HEK293 (cell line): Measurements from ENCODE around the gene TRAPPC2L.

Source experiments
- KLF10 ChIP-seq: fragments of 450-650 bp; IDR thresholded peaks from 2 replicates; pipeline ENCODE4 v1.5.1; 2018; ENCODE audit warnings: missing biosample characterization, mild to moderate bottlenecking, missing genetic modification characterization
- WT1 ChIP-seq: fragments of 450-650 bp; formaldehyde crosslinking; IDR thresholded peaks from 2 replicates; pipeline ENCODE4 v1.5.1; 2016; ENCODE audit warnings: missing biosample characterization, missing genetic modification characterization
- ZFP3 ChIP-seq: fragments of 450-650 bp; formaldehyde crosslinking; IDR thresholded peaks from 2 replicates; pipeline ENCODE4 v1.5.1; 2016; ENCODE audit warnings: low read depth, missing biosample characterization, missing genetic modification characterization
- ZNF23 ChIP-seq: fragments of 450-650 bp; formaldehyde crosslinking; IDR thresholded peaks from 2 replicates; pipeline ENCODE4 v1.5.1; 2016; ENCODE audit warnings: missing biosample characterization, missing genetic modification characterization, borderline replicate concordance
- ZNF560 ChIP-seq: fragments of 450-650 bp; formaldehyde crosslinking; IDR thresholded peaks from 2 replicates; pipeline ENCODE4 v1.5.1; 2017; ENCODE audit warnings: missing biosample characterization, missing genetic modification characterization, borderline replicate concordance
- TF ChIP-seq, protein P1 (sequence below): fragments of 450-650 bp; formaldehyde crosslinking; IDR thresholded peaks from 2 replicates; pipeline ENCODE4 v1.5.1; 2016; ENCODE audit warnings: missing biosample characterization, missing genetic modification characterization
- TF ChIP-seq, protein P2 (sequence below): fragments of 450-650 bp; IDR thresholded peaks from 2 replicates; pipeline ENCODE4 v1.5.1; 2018; ENCODE audit warnings: missing biosample characterization, mild to moderate bottlenecking, missing genetic modification characterization
- TF ChIP-seq, protein P3 (sequence below): fragments of 450-650 bp; formaldehyde crosslinking; IDR thresholded peaks from 2 replicates; pipeline ENCODE4 v1.5.1; 2017; ENCODE audit warnings: missing biosample characterization, missing genetic modification characterization
- TF ChIP-seq, protein P4 (sequence below): fragments of 450-650 bp; formaldehyde crosslinking; IDR thresholded peaks from 2 replicates; pipeline ENCODE4 v1.5.1; 2016; ENCODE audit warnings: missing biosample characterization, missing genetic modification characterization
- TF ChIP-seq, protein P5 (sequence below): fragments of 450-650 bp; formaldehyde crosslinking; IDR thresholded peaks from 2 replicates; pipeline ENCODE4 v1.5.1; 2016; ENCODE audit warnings: missing biosample characterization, missing genetic modification characterization
- TF ChIP-seq, protein P6 (sequence below): fragments of 450-650 bp; formaldehyde crosslinking; IDR thresholded peaks from 2 replicates; pipeline ENCODE4 v1.5.1; 2016; ENCODE audit warnings: missing biosample characterization, missing genetic modification characterization
- TF ChIP-seq, protein P7 (sequence below): fragments of 450-650 bp; formaldehyde crosslinking; IDR thresholded peaks from 2 replicates; pipeline ENCODE4 v1.5.1; 2016; ENCODE audit warnings: missing biosample characterization, missing genetic modification characterization

DNA sequence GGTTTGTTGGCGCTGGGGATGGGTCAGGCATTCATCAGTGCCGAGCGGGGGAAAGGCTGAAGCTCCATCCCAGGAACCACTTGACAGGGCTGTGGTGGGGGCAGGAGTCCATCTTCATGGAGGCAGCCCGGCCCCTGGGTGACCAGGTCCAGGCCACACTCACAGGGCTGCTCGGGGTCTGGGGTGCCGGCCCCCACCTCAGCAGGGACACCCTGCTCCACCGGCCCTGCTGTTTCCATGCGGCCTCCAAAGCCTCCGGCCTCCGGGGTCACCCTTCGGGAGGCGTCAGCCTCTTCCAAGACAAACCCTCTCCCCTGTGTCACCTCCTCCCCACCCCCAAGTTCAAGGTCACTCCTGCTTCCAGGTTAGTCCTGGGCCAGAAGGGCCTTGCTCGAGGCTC lies 22.3 kb upstream of the TRAPPC2L start:
- TF ChIP-seq, protein P1, sequence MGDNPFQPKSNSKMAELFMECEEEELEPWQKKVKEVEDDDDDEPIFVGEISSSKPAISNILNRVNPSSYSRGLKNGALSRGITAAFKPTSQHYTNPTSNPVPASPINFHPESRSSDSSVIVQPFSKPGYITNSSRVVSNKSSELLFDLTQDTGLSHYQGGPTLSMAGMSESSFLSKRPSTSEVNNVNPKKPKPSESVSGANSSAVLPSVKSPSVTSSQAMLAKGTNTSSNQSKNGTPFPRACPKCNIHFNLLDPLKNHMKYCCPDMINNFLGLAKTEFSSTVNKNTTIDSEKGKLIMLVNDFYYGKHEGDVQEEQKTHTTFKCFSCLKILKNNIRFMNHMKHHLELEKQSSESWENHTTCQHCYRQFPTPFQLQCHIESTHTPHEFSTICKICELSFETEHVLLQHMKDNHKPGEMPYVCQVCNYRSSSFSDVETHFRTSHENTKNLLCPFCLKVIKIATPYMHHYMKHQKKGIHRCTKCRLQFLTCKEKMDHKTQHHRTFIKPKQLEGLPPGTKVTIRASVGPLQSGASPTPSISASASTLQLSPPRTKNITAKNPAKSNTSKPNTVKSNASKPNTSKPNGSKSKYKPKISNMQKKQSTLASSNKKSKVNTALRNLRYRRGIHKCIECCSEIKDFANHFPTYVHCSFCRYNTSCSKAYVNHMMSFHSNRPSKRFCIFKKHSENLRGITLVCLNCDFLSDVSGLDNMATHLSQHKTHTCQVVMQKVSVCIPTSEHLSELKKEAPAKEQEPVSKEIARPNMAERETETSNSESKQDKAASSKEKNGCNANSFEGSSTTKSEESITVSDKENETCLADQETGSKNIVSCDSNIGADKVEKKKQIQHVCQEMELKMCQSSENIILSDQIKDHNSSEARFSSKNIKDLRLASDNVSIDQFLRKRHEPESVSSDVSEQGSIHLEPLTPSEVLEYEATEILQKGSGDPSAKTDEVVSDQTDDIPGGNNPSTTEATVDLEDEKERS = no peak
- TF ChIP-seq ZNF560 (tag by site-specific recombination) = no peak
- no peak for TF ChIP-seq ZNF23 (tag by site-specific recombination)
- no peak for TF ChIP-seq KLF10 (tag by site-specific recombination)
- TF ChIP-seq, protein P2, sequence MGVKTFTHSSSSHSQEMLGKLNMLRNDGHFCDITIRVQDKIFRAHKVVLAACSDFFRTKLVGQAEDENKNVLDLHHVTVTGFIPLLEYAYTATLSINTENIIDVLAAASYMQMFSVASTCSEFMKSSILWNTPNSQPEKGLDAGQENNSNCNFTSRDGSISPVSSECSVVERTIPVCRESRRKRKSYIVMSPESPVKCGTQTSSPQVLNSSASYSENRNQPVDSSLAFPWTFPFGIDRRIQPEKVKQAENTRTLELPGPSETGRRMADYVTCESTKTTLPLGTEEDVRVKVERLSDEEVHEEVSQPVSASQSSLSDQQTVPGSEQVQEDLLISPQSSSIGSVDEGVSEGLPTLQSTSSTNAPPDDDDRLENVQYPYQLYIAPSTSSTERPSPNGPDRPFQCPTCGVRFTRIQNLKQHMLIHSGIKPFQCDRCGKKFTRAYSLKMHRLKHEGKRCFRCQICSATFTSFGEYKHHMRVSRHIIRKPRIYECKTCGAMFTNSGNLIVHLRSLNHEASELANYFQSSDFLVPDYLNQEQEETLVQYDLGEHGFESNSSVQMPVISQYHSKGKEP (tag by site-specific recombination) = no peak
- TF ChIP-seq, protein P3, sequence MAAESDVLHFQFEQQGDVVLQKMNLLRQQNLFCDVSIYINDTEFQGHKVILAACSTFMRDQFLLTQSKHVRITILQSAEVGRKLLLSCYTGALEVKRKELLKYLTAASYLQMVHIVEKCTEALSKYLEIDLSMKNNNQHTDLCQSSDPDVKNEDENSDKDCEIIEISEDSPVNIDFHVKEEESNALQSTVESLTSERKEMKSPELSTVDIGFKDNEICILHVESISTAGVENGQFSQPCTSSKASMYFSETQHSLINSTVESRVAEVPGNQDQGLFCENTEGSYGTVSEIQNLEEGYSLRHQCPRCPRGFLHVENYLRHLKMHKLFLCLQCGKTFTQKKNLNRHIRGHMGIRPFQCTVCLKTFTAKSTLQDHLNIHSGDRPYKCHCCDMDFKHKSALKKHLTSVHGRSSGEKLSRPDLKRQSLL = no peak
- TF ChIP-seq, protein P4, sequence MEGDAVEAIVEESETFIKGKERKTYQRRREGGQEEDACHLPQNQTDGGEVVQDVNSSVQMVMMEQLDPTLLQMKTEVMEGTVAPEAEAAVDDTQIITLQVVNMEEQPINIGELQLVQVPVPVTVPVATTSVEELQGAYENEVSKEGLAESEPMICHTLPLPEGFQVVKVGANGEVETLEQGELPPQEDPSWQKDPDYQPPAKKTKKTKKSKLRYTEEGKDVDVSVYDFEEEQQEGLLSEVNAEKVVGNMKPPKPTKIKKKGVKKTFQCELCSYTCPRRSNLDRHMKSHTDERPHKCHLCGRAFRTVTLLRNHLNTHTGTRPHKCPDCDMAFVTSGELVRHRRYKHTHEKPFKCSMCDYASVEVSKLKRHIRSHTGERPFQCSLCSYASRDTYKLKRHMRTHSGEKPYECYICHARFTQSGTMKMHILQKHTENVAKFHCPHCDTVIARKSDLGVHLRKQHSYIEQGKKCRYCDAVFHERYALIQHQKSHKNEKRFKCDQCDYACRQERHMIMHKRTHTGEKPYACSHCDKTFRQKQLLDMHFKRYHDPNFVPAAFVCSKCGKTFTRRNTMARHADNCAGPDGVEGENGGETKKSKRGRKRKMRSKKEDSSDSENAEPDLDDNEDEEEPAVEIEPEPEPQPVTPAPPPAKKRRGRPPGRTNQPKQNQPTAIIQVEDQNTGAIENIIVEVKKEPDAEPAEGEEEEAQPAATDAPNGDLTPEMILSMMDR = no peak
- TF ChIP-seq, protein P5, sequence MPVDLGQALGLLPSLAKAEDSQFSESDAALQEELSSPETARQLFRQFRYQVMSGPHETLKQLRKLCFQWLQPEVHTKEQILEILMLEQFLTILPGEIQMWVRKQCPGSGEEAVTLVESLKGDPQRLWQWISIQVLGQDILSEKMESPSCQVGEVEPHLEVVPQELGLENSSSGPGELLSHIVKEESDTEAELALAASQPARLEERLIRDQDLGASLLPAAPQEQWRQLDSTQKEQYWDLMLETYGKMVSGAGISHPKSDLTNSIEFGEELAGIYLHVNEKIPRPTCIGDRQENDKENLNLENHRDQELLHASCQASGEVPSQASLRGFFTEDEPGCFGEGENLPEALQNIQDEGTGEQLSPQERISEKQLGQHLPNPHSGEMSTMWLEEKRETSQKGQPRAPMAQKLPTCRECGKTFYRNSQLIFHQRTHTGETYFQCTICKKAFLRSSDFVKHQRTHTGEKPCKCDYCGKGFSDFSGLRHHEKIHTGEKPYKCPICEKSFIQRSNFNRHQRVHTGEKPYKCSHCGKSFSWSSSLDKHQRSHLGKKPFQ (tag by site-specific recombination) = no peak
- no peak for TF ChIP-seq WT1 (tag by site-specific recombination)
- no peak for TF ChIP-seq ZFP3 (tag by site-specific recombination)
- TF ChIP-seq, protein P6, sequence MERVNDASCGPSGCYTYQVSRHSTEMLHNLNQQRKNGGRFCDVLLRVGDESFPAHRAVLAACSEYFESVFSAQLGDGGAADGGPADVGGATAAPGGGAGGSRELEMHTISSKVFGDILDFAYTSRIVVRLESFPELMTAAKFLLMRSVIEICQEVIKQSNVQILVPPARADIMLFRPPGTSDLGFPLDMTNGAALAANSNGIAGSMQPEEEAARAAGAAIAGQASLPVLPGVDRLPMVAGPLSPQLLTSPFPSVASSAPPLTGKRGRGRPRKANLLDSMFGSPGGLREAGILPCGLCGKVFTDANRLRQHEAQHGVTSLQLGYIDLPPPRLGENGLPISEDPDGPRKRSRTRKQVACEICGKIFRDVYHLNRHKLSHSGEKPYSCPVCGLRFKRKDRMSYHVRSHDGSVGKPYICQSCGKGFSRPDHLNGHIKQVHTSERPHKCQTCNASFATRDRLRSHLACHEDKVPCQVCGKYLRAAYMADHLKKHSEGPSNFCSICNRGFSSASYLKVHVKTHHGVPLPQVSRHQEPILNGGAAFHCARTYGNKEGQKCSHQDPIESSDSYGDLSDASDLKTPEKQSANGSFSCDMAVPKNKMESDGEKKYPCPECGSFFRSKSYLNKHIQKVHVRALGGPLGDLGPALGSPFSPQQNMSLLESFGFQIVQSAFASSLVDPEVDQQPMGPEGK (tag by site-specific recombination) = no peak
- TF ChIP-seq, protein P7, sequence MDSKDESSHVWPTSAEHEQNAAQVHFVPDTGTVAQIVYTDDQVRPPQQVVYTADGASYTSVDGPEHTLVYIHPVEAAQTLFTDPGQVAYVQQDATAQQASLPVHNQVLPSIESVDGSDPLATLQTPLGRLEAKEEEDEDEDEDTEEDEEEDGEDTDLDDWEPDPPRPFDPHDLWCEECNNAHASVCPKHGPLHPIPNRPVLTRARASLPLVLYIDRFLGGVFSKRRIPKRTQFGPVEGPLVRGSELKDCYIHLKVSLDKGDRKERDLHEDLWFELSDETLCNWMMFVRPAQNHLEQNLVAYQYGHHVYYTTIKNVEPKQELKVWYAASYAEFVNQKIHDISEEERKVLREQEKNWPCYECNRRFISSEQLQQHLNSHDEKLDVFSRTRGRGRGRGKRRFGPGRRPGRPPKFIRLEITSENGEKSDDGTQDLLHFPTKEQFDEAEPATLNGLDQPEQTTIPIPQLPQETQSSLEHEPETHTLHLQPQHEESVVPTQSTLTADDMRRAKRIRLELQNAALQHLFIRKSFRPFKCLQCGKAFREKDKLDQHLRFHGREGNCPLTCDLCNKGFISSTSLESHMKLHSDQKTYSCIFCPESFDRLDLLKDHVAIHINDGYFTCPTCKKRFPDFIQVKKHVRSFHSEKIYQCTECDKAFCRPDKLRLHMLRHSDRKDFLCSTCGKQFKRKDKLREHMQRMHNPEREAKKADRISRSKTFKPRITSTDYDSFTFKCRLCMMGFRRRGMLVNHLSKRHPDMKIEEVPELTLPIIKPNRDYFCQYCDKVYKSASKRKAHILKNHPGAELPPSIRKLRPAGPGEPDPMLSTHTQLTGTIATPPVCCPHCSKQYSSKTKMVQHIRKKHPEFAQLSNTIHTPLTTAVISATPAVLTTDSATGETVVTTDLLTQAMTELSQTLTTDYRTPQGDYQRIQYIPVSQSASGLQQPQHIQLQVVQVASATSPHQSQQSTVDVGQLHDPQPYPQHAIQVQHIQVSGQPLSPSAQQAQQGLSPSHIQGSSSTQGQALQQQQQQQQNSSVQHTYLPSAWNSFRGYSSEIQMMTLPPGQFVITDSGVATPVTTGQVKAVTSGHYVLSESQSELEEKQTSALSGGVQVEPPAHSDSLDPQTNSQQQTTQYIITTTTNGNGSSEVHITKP (tag by site-specific recombination) = no peak
